ENCODE results near the gene ELN.

DNA sequence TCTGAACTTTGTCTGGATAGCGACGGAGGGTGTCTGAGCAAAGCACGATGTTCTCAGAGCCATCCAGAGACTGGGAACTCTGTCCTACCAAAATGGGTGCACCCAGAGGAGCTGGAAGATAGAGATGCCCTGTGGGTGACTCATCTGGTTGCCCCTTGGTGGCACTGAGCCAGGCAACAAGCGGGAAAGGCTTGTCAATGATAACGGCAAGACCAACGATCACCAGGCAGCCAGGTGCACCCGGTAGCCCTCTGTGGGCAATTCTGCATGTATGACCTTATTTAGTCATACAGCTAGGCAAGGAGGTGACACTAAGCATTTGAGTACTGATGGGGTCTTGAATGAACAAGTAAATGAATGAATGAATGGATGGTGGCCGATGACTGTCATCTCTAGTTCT, 2.8 kb upstream of the ELN start:
- no peak for TF ChIP-seq EZH2phosphoT487 (IDR thresholded peaks at IDR 0.05; ENCODE audit: insufficient read depth, low read depth)
- TF ChIP-seq EZH2 (IDR thresholded peaks at IDR 0.05; ENCODE audit: insufficient read depth, poor library complexity, severe bottlenecking), result no peak
